GM23248 (cell line): ENCODE measurements around the gene TMEM190.

ENCODE experiments used
- EZH2 ChIP-seq: fragments of 200-600 bp; sonication (generic); IDR thresholded peaks from 2 replicates; pipeline ENCODE4 v1.6.1; 2018; ENCODE audit warnings: antibody characterized with exemption, mild to moderate bottlenecking; ENCODE audit not compliant: insufficient read depth, poor library complexity, severe bottlenecking
- EZH2phosphoT487 ChIP-seq: fragments of 200-600 bp; sonication (generic); IDR thresholded peaks from 2 replicates; pipeline ENCODE4 v1.6.1; 2018; ENCODE audit warnings: antibody characterized with exemption, moderate library complexity, mild to moderate bottlenecking, low read depth; ENCODE audit not compliant: insufficient read depth

GRCh38 chr19:55387736-55388497 lies 11.3 kb downstream of the TMEM190 start:
- TF ChIP-seq EZH2phosphoT487 = no peak
- TF ChIP-seq EZH2 = no peak
